Measurements from ENCODE around the gene OCEL1.

OCEL1 gene

DNA sequence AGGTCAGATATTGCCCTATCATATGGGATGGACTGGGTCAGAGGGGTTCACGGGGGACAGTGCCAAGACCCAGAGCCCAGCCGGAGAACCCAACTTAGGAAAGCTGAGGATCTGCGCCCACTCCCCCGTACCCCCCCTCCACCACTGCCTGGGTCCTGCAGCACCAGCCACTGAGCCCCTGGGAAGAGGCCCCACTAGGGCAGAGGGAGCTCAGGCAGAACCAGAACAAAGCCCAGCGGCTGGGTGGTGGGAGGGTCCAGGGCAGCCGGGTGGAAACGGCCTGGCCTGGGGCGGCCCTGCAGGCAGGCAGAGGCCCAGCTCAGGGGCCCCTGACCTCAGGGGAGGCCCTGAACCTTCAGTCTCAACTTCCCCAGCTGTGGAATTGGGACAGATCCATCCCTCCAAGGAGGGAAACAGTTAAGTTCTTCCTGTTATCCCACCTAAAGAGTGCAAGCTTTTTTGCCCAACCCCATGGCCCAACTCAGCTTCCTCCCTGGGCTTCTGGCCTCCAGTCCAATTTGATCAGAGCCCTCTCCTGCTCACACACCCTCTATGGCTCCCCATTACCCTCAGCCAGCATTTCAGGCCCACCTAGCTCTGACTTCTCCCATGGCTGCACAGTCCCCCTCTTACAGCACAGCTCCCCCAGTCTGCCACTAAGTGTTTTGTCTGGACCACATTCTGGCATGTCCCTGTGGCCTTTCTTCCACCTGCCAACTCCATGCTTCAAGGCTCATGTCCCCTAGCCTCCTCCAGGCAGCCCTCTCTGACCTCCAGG lies 16.6 kb downstream of the OCEL1 start:
- no peak for FAIRE-seq

DNA sequence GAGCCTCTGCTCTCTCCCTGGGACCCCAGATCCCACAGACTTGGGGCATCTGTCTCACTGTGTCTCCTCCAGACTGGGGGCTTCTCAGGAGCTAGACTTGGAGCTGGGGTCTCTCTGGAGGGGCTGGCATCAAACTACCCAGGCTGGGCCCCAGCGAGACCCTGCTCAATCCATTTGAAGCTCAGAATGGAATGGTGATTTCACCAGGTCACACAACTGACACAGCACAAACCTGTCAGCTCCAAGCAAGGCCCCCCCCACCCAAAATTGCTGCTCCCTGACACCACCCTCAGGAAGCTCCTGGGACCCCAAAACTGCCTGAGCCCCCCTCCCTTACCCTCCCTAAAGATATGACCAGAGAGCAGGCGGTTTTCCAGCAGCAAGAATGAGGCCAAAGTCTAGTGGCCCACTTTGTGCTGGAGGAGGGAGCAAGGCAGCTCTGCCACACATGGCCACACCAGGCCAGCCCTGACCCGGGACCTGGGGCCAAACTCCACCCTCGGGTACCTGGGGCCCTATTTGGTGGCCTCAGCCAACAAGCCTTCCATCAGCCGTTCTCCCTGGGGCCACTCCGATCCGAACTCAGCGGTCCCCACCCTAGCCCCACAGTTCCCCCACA lies 17.3 kb downstream of the OCEL1 start:
- FAIRE-seq = no peak

DNA sequence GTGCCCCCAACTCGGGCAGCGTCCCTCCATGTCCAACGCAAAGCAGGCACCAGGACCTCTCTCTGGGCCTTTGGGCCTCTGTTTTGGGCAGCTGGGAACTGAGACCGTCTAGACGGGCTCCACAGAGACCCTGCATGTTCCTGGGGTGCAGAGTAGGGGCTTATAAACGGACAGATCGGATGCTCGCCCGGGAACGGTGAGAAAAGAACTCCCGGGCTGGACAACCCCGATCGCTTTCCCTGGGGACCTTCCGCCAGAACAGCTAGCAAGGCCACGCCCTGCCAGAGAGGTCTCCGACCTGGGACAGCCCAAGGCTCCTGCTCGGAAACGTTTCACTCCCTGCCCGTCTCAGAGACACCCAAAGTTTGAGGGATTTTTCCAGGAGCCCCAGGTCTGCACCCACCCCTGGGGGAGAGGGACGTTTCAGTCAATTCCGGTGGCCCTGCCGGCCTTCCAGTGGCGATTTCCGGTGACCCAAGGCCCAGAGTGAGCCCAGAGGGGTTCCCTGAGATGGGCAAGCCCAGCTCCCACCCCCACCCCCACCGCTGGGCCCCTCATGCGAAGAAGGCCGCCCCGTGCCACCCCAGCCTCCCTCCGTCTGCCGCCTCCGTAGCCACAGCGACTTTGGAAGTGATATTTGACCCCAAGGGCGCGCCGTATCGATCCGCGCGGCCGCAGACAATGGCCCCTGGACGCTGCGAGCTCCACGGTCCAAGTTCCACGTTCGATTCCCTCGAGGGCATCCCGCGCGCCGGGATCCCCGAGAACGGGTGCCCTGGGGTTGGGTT lies 18.0 kb downstream of the OCEL1 start:
- FAIRE-seq = no peak

DNA sequence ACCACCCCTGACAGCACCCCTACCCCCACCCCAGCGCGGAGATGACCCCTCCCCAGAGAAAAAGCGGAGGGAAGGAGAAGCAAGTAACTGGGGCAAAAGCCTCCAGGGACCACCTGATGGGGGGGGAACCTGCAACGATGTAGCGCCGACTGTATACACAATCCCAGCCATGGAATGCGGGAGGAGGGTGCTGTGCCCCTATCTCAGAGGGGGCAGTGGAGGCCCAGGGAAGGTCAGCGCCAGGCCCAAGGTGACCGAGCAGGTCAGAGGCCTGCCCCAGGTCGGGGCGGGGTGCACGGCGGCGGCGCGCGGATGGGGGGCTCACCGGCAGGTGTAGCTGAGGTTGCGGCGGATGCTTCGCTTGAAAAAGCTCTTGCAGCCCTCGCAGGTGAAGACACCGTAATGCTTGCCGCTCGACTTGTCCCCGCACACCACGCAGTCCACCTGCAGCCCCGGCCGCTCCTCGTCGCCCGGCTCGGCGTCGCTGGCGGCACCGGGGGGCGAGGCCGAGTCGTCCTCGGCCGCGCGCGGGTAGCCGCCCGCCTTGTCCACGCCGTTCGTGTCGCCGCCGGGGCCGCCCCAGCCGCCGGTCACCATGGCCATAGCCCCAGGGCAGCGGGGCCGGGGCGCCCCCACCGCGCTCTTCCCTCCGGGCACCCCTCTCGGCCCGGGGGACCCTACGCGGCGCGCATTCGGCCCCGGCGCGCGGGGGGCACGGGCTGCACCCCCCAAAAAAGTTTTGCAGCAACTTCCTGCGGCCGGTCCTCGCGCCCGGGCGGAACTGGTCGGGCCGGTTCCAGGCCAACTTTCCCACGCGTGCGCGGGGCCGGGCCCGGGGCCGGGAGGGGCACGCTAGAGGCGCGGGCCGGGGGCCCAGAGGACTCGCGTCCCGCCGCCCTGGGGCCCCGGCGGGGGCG lies 18.9 kb downstream of the OCEL1 start:
- FAIRE-seq = no peak

DNA sequence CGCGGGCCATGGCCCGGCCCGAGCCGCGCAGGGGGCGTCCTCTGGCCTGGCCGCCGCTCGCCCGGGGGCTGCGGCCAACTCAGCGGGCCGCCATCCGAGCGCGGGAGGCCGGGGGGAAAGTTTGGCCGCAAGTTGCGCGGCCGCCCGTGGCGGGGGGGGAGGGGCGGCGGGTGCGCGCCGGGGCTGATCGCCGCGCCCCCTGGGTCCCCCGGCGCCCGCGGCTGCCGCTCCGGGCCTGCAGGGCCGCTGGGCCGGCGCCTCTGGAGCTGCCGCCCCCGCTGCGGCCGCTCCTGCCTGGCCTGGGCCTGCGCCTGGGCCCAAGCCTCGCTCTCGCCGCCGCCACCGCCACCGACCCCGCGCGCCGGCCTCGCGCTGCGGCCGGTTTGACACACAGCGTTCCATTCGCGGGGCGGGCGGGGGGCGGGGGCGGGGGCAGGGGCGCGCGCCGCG lies 19.5 kb downstream of the OCEL1 start, which contains the start of gene NR2F6:
Gene NR2F6, minus strand, starts transcription at position 385 of the 450 bp plus-strand sequence. CDS start 699 bp downstream, outside the sequence.
- FAIRE-seq = no peak

DNA sequence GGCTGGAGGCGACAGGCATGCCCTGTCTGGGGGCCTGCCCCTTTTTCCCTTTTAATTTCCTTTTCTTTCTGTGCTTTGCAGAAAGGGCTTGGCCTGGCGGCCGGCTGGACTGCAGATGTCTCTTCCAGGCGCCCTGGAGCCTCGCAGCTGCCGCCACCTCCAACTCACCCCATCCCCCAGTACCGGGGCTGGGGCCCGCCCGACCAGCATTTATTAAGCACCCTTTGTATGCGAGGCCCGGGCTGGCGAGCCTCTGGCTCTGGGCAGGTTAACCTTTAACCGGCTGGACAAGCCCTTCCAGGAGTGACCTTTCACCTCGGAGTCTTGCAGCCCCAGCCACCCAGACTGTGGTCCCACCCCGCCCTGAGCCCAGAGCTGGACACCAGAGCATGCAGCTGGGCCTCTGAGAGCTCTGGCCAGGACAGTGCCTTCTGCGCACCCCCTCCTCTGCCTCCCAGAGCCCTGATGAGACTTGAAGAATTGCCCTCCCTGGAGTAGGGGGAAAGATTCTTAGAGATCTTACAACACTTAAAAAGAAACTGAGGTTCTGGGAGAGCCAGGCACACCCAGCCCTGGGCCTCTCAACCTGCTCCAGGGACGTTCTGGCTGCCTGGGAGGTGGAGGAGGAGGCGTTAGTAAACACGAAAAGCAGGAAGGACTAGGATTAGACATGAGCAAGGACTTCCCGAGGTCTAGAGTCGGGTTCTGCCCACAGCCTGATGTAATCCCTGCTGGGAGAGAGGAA lies 20.8 kb downstream of the OCEL1 start:
- FAIRE-seq = no peak

DNA sequence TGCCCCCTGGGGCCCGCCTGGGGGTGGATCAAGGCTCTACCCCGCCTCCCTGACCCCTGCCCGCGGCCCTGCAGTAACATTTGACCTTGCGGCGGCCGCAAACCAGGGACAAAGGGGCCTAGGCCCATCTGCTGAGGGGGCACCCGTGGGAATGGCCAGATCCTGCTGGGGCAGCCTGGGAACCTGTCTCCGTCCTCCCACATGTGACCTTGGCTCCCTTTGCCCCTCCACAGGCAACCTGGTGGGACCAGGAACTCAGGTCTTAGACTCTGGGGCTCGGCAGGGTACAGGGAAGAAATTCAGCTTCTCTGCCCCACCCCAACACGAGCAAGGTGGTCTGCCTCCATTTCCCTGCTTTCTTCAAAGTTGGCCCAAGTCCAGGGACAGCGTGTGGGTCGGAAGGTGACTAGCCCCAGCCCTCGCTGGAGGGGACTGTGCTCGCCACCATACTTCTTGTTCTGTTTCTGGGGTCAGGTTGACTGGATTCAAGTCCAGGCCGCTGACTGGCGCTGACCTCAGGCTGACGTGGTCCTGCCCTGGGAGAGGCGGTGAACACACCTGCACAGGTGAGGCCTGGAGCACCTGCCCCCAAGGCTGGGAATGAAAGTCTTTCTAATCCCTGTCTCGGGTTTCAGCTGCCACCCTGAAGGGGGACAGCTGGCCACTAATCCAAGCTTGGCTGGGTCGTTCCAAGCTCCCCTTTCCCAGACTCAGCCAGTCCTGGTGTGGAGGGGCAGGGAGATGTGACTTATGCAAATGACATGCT lies 22.2 kb downstream of the OCEL1 start:
- no peak for FAIRE-seq

DNA sequence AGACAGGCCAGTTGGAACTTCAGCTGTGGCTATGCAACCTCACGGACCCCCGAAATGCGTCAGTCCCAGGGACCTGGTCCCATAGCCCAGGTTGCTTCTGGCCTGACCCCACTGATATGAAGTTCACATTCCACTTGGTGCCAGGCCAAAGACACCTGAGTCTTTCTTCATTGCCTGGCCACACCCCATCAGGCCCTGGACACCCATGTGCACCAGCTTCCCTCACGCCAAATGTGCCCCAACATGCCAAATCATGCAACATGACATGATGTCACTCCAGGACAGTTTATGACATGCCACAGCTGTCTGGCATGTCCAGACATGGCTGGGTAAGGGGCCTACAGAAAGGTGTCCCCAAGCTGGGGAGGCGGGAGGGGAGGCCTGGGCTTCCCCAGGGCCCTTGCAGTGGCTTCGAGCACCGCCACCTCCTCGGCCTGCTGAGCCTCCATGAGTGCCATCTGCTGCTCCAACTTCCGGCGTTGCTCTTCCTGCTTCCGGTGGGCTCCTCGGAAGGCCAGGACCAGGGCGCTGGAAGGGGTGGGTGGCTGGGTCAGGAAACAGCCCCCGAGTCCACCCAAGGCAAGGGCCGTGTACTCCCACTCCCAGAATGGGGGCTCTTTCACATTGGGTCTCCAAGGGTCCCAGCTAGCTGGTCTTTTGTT lies 24.0 kb downstream of the OCEL1 start:
- no peak for FAIRE-seq

- FAIRE-seq = no peak
These were observed 28.6 kb downstream of the OCEL1 start for GRCh38 chr19:17254636-17255035.

DNA sequence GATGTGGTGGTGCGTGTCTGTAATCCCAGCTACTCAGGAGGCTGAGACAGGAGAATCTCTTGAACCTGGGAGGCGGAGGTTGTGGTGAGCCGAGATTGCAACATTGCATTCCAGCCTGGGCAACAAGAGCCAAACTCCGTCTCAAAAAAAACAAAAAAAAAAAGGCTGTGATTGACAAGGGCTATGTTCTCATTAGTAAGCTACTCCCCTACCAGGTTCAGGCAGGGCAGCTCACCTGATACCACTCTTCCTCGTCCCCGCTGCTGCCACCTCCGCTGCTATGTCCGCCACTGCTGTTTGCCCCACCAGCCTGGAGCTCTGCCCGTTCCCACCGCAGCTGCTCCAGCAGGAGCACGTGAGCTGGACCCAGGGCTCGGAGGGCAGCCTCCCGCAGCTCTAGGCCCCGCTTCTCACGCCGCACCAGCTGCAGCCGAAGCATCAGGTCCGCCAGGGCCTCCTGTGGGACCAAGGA lies 29.2 kb downstream of the OCEL1 start:
- no peak for FAIRE-seq

DNA sequence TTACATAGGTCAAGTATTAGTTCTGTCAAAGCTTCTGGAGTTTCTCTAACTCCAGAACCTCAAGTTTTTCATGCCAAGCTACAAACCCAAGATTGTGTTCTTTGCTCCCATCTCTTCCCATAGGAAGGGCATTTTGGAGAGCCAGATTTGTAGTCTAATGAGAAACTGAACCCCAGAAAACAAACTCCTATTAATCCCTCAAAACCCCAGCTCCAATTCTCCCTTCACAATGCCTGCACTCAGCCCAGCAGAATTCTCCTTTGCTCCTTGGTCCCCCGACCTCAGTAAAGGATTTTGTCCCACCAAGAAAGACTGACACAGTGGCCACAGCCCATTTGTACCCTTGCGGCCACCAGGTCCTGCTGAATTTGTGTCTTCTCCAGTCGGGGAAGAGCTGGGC lies 30.1 kb downstream of the OCEL1 start:
- FAIRE-seq = no peak

DNA sequence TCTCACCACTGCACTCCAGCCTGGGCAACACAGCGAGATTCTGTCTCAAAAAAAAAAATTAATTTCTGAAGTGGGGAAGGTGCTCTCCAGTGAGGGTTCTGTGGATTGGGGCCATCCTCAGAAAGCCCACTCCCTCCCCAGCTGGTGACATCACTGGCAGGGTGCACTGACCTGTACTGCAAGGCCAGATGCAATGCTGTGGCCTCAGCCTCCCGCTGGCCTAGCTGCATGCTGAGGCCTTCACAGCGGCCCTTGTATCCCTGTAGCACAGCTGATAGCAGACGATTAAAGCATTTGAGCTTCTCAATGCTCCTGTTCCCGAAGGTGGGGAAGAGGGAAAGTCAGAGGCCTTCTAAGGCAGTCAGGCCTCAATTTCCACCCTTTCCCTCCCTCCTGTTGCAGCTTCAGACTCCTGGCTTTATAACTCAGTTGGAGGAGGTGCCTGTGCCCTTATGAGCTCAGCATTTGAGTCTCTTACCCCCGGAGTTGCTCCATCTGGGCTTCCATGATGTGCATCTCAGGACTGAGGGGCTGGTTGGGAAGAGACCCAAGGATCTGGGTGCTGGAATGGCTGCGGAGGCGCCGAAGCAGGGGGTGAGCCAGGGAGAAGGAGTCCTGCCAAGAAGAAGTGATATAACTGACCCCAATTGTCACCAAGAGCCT lies 33.2 kb downstream of the OCEL1 start:
- no peak for FAIRE-seq

DNA sequence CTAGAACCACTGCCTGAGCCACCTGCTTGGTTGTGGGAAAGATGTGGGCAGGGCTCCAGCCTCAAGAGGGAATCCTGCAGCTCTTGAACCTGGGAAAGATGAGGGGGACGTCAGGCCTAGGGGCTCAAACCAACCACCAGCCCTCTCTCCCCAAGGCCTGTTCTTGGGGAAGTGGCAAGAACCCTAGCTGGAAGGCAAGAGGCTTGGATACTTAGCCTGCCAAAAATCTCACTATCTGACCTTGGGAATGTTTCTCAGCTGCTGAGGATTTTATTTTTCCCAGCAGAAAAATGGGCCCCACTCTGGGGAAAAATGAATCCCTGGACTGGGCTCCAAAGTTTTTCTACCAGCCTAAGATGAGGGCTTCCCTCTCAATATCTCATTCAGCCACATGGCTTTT lies 33.9 kb downstream of the OCEL1 start:
- no peak for FAIRE-seq

GRCh38 chr19:17260842-17261325 lies 34.9 kb downstream of the OCEL1 start:
- FAIRE-seq = no peak

GRCh38 chr19:17262557-17262956 lies 36.5 kb downstream of the OCEL1 start:
- no peak for FAIRE-seq

GRCh38 chr19:17263712-17264640 lies 38.0 kb downstream of the OCEL1 start:
- FAIRE-seq = no peak

- no peak for FAIRE-seq
These were observed 38.6 kb downstream of the OCEL1 start, which contains the start of gene USHBP1 for GRCh38 chr19:17264641-17264979. Gene USHBP1, minus strand, starts transcription at chr19:17264745. Its CDS starts 446 bp downstream, at chr19:17264299.

DNA sequence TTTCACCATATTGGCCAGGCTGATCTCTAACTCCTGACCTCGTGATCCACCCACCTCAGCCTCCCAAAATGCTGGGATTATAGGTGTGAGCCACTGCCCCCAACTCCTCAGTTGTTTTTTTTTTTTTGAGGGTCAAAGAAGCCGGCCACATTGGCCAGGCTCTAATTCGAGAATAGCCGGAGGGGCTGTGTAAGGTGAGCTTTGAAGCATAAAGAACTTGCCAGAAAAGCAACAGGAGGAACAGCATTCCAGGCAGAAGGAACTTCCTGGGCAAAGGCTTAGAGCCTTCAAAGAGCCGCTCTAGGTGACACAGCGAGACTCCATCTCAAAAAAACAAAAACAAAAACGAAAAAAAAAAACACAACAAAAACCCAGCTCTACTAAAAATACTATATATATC lies 40.0 kb downstream of the OCEL1 start:
- FAIRE-seq = no peak

Measured in endometrium (tissue), 2 donors.